H1 (cell line): ENCODE data around the gene FMN2.
"Not testable (repeated sequence)": the region's sequence is repeated elsewhere in the genome, so short reads cannot be mapped to it uniquely, and the experiment has no call there.

ENCODE experiments used
- BRCA1 ChIP-seq: IDR thresholded peaks from 2 replicates; pipeline ENCODE4 v1.6.1; 2012; ENCODE audit warnings: low read depth, low read length, improper control_type of control experiment
- EP300 ChIP-seq, 2 experiments: IDR thresholded peaks; 1 replicate in 1 of 2; 2 replicates in 1 of 2; pipeline ENCODE4 v1.6.1; 2011 to 2012; ENCODE audit warnings: low read depth in 2 of 2, low read length in 2 of 2, mild to moderate bottlenecking in 2 of 2, borderline replicate concordance in 1 of 2, inconsistent platforms in 1 of 2, moderate library complexity in 1 of 2
- MAX ChIP-seq: IDR thresholded peaks from 2 replicates; pipeline ENCODE4 v1.6.1; 2012; ENCODE audit warnings: inconsistent platforms
- POLR2A ChIP-seq, 2 experiments: IDR thresholded peaks; 1 replicate in 1 of 2; 2 replicates in 1 of 2; pipeline ENCODE4 v1.6.1; 2011; ENCODE audit warnings: low read depth in 2 of 2, low read length in 2 of 2, mild to moderate bottlenecking in 2 of 2; ENCODE audit errors: control extremely low read depth in 1 of 2
- RBBP5 ChIP-seq: IDR thresholded peaks from 2 replicates; pipeline ENCODE4 v1.7.1; 2012; ENCODE audit warnings: low read depth, mild to moderate bottlenecking, inconsistent platforms, low read length, moderate library complexity, borderline replicate concordance
- RFX5 ChIP-seq: IDR thresholded peaks from 2 replicates; pipeline ENCODE4 v1.6.1; 2011; ENCODE audit warnings: low read depth, low read length, improper control_type of control experiment, borderline replicate concordance
- TAF1 ChIP-seq: IDR thresholded peaks from 2 replicates; pipeline ENCODE4 v1.6.1; 2011; ENCODE audit warnings: mild to moderate bottlenecking, low read depth, low read length
- TEAD4 ChIP-seq: IDR thresholded peaks from 2 replicates; pipeline ENCODE4 v1.6.1; 2012; ENCODE audit warnings: low read depth, low read length, inconsistent platforms, mixed read lengths

DNA sequence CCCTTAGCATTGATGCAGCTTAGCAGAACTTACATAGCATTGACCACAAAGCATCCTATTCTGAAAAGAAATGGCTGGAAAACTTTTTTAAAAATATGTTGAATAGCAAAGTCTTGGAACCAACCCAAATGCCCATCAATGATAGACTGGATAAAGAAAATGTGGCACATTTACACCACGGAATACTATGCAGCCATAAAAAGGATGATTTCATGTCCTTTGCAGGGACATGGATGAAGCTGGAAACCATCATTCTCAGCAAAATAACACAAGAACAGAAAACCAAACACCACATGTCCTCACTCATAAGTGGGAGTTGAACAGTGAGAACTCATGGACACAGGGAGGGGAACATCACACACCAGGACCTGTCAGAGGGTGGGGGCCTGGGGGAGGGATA lies 323.3 kb downstream of the FMN2 start:
- not testable (repeated sequence) for TF ChIP-seq TAF1; POLR2A (IDR thresholded peaks at IDR 0.05; ENCODE audit: control extremely low read depth in 1 of 2, low read depth in 2 of 2, low read length in 2 of 2); MAX; TEAD4; EP300 (IDR thresholded peaks at IDR 0.05; ENCODE audit: borderline replicate concordance in 1 of 2, low read depth in 2 of 2, low read length in 2 of 2); RBBP5; RFX5; BRCA1
